ENCODE data around the gene LY6G6F.
A peak's percentile ranks its signal among the peaks of the same experiment; 100 is the strongest.

The LY6G6F gene

GRCh38 chr6:31737991-31738979 is 31.6 kb downstream of the LY6G6F start:
- TF ChIP-seq, protein P1, sequence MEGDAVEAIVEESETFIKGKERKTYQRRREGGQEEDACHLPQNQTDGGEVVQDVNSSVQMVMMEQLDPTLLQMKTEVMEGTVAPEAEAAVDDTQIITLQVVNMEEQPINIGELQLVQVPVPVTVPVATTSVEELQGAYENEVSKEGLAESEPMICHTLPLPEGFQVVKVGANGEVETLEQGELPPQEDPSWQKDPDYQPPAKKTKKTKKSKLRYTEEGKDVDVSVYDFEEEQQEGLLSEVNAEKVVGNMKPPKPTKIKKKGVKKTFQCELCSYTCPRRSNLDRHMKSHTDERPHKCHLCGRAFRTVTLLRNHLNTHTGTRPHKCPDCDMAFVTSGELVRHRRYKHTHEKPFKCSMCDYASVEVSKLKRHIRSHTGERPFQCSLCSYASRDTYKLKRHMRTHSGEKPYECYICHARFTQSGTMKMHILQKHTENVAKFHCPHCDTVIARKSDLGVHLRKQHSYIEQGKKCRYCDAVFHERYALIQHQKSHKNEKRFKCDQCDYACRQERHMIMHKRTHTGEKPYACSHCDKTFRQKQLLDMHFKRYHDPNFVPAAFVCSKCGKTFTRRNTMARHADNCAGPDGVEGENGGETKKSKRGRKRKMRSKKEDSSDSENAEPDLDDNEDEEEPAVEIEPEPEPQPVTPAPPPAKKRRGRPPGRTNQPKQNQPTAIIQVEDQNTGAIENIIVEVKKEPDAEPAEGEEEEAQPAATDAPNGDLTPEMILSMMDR (IDR thresholded peaks at IDR 0.05) = peak; percentile 45; the same call in 1 of the 2 replicates

- TF ChIP-seq, protein P1 (IDR thresholded peaks at IDR 0.05) = no peak
These were observed 33.2 kb downstream of the LY6G6F start, which contains the start of gene MSH5 for GRCh38 chr6:31739639-31740396. TSS of gene MSH5 (plus strand) at chr6:31740005. CDS start at chr6:31740467, 462 bp downstream.

DNA sequence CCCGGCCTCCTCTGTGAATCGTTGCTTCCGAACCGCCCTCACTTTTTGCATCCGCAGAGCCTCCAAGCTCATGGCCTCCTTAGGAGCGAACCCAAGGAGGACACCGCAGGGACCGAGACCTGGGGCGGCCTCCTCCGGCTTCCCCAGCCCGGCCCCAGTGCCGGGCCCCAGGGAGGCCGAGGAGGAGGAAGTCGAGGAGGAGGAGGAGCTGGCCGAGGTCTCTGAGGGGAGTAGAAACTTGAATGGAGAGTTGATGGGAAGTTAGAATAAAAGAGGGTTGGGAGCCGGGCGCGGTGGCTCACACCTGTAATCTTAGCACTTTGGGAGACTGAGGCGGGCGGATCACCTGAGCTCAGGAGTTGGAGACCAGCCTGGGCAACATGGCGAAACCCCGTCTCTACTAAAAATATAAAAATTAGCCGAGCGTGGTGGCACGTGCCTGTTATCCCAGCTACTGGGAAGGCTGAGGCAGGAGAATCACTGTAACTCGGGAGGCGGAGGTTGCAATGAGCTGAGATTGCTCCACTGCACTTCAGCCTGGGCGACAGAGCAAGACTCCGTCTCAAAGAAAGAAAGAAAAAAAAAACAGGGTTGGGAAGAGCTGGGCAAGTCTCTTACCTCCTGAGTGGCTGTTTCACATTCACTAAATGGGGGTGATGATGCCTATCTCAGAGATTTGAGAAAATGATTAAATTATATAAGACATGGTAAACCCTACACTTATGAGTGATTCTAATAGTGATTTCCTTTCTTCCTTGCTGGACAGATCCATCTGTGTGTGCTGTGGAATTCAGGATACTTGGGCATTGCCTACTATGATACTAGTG is 33.9 kb downstream of the LY6G6F start:
- TF ChIP-seq, protein P1 (IDR thresholded peaks at IDR 0.05) = no peak

- TF ChIP-seq, protein P1 (IDR thresholded peaks at IDR 0.05) = no peak
These were observed 35.1 kb downstream of the LY6G6F start for GRCh38 chr6:31741815-31742214.

DNA sequence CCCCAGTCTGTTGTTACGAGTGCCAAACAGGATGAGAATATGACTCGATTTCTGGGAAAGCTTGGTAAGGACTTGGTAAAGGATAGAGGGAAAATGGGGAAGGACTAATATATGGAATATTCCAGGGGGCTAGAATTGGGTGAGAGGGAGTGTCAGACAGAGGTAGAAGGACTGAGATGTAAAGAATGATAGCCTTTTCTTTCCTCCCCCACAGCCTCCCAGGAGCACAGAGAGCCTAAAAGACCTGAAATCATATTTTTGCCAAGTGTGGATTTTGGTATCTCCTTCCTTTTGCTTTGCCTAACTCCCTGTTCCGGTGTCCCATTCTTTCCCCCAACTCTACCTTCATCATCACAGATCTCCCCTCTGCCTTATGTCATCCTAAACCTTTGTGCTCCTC is 36.2 kb downstream of the LY6G6F start:
- TF ChIP-seq, protein P1 (IDR thresholded peaks at IDR 0.05) = no peak

GRCh38 chr6:31744422-31744821 is 37.8 kb downstream of the LY6G6F start:
- TF ChIP-seq, protein P1 (IDR thresholded peaks at IDR 0.05) = no peak

Data from LNCAP (cell line).